Skeletal muscle cell (primary cell): ENCODE measurements around the gene TBC1D17.
"Not testable (repeated sequence)": the region's sequence is repeated elsewhere in the genome, so short reads cannot be mapped to it uniquely, and the experiment has no call there.

Experiments used
- DNase-seq: peaks from one replicate; pipeline ENCODE4 v3.0.0-alpha.2; 2010; ENCODE audit warnings: low read depth
- H3K4me3 ChIP-seq: 2 replicates; pipeline ENCODE4 v1.5.1; 2011; ENCODE audit warnings: low read depth, mild to moderate bottlenecking, control low read depth, low read length, moderate library complexity

The TBC1D17 gene

DNA sequence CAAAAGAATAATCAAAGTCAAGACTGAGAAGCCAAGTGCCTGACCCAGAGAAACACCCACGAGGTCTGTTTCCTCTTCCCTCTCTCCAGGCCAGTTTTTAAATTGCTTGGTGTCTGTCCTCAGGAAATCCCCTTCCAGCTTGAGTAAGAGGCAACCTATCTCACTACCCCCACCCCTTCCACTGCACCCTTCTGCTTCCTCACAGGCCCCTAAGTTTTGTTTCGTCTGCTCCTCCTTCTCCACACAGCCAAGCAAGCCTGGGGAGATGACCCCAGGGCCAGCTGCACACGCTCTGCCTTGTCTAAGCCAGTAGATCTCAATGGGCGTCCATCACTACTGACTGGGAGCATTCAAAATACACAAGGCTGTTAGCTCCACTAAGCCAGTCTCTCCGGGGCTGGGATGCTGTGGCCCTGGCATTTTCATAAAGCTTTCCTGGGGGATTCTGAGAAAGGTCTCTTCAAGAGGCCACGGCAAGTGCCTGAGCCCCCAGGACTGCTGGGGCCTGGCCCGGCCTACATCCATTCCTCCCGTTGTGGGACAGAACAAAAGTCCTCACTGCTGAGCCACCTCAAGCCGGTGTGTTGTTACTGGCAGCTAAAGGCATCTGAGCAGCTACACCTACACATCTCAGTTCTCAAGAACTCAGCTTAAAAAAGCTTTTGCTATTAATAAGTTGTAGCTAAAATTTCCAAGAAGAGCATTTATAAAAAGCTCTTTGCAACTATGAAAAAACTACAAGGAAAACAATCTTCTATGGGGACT, 34.1 kb downstream of the TBC1D17 start:
- no peak for DNase-seq
- no peak overlapping the region for H3K4me3 ChIP-seq

DNA sequence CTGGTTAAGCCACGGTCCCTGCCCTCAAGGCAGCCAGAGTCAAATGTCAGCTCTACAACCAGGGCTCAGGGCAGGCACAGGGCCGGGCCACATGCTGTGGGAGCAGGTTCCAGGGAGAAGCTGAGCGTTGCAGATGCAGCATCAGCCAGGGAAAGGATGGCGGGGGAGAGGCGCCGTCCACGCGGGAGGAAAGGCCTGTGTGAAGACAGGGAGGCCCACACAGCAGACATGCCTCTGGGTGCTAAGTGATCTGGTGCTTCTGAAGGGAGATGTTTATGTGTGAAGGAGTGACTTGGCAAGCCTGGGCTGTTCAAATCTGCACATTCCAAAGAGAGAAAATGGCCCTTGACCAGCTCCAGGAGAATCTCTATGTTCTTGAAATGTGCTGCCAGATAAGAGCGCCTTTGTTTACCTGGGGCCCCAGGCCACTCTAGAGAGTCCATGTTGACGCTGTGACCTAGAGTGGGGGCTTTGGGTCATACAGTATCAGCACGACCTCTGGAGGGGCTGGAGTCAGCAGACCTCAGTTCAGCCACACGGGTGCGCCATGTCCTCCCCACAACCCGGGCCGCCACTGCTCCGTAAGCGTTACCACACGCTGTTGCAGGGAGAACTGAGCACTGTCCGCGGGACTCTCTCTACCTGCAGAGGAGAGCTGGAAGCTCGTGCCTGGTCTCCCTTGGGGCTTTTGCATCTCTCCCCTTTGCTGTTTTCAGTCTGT, 35.6 kb downstream of the TBC1D17 start:
- DNase-seq, result no peak
- H3K4me3 ChIP-seq, result no peak overlapping the region

DNA sequence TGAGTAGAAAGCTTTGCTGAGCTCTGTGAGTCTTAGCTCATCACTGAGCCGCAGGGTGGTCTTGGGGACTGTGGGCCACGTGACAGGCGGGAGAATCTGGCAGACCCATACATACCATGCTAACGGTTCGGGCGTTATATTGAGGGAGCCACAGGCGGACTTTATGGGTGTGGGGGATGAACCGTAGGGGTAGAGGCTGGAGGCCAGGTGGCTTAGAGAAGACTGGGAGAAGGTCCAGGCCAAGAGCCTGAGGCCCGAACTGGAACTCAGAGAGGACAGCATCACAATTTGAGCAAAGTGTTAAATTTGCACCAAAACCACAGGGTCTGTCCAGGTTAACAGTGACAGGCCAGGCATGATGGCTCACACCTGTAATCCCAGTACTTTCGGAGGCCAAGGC, 36.2 kb downstream of the TBC1D17 start:
- DNase-seq, result no peak
- H3K4me3 ChIP-seq, result no peak overlapping the region

DNA sequence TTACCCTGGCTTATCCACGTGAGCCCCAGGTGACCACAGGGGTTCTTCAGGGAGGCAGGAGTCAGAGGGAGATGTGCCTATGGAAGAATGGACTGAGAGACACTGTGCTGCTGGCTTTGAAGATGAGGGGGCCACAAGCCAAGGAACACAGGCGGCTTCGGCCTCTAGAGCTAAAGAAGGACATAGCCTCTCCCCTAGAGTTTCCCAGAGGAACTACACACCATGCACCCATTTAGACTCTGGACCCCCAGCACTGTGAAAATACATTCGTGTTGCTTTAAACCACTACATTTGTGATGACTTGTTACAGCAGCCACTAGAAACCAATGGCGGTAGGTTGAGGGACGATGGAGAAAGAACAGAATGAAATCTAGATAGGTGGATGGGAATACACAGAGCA, 37.8 kb downstream of the TBC1D17 start:
- no peak for DNase-seq

DNA sequence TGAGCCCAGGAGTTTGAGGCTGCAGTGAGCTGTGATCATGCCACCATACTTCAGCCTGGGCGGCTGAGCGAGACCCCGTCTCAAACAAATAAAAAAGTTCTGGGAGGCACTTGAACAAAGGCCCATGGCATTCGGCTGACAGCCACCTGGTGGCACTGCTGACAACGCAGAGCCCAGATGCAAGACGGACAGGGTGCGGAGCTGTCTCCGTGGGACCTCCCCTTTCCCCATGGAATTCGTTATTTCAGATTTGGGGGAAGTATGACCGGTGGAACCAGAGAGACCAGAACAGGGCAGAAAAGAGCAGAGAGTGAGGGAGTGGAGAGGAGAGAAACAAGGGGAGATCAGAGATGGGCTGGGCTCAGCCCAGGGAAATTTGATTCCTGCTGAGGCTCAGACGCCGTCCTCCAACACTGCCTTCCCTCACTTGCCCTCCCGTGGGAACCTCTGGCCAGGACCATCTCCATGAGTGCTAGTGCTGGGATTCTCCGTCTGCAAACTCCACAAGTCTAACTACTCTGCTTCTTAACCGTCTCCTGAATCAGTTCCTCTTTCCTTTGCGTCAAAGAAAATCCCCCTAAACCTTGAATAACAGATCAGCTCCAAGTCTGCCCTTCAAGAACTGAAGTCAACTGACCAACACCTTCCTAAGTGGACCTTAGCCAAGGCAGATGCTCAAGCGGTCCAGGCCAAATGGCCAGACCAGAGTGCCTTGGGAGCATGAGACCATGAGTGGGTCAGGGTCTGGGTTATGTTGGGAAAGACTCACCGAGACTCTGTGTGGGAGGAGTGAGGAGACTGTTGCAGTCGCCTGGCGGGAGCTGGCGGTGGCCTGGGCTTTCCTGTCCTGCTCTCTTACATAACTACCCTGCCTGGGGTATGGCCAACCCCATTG, 39.6 kb downstream of the TBC1D17 start:
- no peak for DNase-seq
- H3K4me3 ChIP-seq, result no peak overlapping the region

More for the DNA sequence above, 37.8 kb downstream of the TBC1D17 start:
- H3K4me3 ChIP-seq, result no peak overlapping the region

DNA sequence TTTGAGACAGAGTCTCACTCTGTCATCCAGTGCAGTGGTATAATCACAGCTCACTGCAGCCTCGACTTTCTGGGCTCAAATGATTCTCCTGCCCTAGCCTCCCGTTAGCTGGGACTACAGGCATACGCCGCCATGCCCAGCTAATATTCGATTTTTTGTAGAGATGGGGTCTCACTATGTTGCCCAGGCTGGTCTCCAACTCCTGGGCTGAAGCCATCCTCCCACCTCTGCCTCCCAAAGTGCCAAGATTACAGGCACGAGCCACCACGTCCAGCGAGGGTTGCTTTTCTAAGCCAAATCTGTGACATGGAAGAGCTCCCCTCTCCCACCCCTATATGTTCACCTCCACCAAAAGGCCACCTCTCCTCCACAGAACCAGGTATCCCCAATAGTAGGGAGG, 40.6 kb downstream of the TBC1D17 start:
- no peak overlapping the region for H3K4me3 ChIP-seq
- DNase-seq, result no peak

DNA sequence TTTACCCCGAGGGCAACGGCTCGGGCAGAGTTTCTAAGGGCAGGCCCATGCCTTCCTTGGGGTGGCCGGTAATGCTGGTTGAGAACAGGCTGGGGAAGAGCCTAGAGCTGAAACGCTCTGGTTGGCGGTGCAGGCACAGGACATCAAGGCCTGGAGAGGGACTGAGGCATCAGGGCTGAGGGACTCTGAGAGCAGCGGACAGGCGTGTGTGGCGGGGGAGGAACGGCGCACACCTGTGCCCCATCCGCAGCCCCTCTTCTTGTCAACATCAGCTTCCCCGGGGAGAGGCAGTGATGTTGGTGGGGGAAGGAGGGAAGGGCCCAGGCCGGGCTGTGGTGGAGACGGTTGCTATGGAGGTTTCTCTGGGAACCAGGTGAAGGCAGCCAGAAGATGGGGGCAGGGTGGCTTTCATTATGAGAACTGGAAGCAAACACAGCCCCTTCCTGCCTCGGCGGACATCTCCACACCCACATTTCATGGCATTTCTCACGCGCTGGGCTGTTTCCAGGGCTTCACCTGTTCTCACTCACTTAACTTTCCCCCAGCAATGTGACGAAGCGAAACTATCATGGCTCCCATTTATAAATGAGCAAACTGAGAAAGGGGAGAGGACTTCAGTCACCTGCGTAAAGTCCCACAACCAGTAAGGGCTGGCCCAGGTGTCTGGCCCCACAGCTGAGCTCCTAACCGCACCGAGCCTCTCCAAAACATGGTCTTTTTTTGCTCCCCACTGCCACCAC, 43.3 kb downstream of the TBC1D17 start:
- no peak overlapping the region for H3K4me3 ChIP-seq
- DNase-seq, result no peak

DNA sequence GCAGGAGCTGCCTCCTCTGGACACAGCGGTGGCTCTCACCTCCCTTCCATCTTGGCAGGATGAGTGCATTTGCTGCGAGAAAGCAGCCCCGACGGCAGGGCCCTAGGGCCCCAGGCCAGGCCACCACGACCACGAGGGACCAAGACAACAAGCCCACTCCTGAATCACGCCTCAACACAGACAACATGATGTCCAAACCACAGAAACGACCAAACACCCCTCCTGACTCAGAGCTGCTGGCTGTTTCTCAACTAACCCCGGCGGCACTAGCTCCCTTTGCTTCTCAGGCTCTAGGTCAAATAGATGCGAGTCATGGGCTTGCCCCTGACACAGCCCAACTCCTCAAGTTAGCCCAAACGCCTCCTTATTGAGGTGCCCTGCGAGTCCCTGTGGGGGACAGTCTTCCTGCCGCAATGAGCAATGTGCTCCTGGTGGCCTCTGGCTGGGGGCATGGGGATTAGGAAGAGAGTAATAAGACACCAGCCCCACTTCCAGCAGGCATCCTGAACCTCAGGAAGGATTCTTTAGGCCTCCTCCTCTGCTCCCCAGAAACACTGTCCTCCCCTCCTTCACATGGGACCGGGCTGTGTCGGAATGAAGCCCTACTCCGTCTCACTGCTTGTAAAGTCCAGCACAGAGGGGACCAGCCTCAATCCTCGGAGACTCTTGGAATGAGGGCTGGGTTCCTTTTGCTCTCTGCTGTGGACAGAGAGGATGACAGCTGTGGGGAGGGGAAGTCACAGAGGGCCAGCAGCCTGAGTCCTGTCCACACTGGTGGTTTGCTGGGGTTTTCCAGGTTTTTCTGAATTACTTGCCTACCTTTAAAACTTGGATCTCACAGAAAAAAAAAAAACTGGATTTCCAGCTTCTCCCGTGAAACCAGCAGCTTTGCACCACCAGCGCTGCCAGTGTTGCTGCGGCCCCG, 44.6 kb downstream of the TBC1D17 start:
- peak; percentile 45 for DNase-seq
- H3K4me3 ChIP-seq, result no peak overlapping the region

DNA sequence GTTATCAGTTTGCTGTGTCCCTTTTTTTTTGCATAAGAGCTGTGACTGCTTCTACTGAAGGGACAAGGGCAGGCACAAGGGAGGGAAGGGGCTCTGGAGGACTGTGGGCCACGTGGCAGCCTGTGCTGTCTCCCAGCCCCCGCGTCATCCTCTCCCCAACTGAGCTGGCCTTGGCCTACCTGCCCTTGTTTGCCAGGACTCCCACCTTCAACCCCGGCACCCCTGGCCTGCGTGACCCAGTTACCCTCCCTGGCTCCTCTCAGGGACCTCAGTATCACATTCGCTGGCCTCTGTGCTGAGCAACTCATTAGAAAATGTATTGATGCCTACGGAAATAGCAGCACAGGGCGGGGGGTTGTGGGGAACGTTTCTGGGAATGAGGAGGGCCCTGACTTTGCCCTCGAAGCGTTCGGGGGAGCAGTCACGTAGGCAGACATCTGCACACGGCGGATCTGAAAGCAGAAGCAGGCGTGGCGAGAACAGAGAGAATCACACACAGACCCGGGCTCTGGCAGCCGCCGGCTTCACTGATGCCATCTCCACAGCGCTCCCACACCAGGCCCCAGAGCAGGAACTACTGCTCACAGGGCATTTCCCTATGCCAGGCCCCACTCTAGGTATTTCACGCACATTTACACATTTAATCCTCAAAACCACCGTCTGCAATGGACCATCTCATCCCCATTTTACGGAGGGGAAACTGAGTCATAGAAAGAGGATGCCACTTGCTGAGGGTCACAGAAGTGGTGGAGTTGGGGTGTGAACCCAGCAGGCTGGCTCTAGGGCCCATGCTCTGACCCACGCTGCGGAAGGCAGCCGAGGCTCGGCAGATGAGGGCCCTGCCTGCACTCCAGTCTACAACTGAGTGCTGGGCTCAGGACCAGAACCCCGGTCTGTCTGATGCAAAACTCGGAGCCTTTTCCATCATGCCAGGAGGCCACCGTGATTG, 45.8 kb downstream of the TBC1D17 start:
- no peak overlapping the region for H3K4me3 ChIP-seq
- DNase-seq, result no peak

DNA sequence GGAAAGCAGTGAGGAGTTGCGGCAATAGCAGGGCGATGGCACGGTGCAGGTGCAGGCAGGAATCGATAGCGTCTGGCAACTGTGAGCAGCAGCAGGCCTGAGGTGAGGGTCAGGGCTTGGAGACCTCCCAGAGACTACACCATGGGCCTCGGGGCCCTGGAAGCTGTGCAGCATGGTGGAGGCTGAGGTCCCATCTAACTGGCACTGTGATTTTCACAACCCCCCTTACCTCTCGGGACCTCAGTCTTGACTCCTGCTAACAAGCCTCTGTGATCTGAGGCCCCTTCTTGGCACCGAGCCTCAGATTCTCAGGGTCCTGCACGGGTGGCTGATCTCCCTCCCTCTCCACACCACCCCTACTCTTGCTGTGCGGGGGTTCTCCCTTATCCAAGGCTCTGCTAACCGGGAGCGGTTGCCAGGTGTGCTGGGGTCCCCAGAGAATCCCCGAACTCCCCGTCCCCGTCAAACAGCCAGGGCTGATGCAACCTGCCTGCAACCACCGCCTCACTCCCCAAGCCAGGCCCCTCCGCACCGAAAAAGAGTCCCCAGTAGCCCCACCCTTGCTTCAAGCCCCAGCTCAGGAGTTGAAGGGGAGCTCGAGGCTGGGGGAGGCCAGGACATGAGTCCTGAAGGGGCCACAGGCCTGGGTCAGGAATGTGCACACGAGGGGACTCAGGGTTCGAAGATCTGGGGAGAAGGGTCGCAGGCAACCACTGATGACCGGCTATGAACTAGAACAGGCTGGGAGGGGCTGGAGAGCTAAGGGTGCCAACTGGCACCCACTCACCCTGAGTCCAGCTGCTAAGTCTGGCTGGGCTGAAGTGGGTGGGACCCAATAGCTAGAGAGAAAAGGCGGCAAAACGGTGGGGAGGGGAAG, 46.7 kb downstream of the TBC1D17 start:
- no peak for DNase-seq
- no peak overlapping the region for H3K4me3 ChIP-seq

DNA sequence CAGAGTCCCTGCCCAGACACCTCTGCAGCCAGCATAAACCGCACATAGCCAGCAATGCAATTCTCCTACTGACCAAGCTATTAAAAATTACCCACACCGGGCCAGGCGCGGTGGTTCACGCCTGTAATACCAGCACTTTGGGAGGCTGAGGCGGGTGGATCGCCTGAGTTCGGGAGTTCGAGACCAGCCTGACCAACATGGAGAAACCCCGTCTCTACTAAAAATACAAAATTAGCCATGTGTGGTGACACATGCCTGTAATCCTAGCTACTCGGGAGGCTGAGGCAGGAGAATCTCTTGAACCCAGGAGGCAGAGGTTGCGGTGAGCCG, 47.3 kb downstream of the TBC1D17 start:
- not testable (repeated sequence) for DNase-seq, H3K4me3 ChIP-seq

DNA sequence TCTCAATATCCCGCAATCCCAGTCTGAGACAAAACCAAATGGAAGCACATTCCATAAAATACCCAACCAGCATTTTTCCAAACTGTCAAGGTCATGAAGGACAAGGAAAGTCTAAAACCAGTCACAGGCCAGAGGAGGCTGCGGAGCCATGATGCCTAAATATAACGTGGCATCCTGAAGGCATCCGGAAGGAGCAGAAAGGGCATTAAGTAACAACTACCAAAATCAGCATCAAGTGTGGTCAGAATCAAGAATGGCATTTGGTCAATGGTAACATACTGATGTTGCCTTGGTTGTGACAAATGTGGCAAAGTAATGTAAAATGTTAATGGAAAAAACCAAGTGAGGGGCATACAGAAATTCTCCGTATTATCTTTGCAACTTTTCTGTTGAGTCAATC, 48.0 kb downstream of the TBC1D17 start:
- no peak overlapping the region for H3K4me3 ChIP-seq
- no peak for DNase-seq

DNA sequence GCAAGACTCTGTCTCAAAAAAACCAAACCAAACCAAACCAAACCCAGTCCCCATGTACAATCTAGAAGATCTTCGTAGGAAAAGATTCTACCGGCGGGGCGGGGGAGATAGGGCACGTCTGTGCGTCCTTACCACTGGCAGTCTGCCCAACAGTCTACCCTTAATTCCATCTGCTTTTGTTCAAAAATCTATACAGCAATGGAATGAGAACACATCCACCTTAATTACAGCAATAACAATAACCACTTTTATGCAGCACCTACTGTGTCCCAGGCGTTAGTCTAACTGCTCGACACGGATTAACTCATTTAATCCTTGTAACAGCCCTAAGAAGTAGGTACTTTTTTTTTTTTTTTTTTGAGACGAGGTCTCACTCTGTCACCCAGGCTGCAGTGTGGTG, 49.0 kb downstream of the TBC1D17 start:
- DNase-seq, result no peak

DNA sequence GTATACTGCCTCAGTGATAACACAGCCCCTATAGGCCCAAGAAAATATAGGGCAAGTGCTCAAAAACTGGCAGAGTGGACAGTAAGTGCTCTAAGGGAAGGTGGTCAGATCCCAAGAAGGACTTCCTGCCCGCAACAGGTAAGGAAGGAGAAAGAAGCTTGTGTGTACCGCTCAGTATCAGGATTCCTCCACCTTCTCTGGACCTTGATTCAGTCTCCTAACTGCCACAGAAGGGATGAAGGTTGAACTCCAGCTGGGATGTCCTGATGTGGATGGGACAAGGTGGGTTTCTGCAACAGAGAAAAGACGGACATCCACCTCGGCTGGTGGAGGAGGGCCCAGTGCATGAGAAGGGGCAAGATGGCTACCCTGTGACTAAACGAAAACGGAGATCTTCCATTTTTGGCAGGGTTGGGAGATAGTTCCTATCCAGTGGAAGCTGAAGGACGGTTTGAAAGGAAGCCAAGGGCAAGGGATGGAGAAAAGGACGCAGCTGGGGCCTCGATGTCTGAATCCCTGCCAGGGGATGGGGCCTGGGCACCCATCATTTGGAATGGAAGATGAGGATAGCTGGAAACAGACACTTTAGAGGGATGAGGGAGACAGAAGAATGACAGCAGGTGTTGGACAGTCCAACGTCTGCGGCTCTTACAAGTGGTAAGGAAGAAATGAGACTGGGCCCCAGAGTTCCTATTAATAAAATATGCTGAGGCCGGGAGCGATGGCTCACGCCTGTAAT, 50.2 kb downstream of the TBC1D17 start:
- H3K4me3 ChIP-seq, result peak overlapping the region; percentile 90

More for the DNA sequence above, 49.0 kb downstream of the TBC1D17 start:
- H3K4me3 ChIP-seq, result no peak overlapping the region

DNA sequence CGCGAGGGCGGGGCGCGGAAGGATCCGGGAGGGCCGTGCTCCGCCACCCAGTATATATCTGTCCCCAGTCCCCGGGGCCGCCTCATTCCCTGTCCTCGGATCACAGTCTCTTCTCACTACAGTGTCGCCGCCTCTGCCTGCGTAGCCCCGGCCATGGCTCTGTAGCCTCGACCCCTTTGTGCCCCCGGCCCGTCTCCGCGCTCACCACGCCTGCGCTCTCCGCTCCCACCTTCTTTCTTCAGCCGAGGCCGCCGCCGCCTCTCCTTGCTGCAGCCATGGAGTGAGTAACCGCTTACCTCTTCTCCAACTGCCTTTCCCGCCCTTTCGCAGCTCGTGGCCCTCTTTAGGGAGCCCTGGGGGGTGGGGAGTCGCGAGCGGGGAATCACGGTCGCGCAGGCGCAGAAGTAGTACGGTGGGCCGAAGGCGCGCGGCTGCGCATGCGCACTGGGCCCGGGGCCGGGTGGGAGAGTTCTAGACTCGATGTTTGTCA, 51.7 kb downstream of the TBC1D17 start, which contains the start of the genes ATF5 and NUP62:
TSS of gene ATF5 (plus strand) at position 85 of the 490 bp plus-strand sequence. CDS start 1,646 bp downstream, outside the sequence.
TSS of gene NUP62 (minus strand) at position 384 of the 490 bp plus-strand sequence. CDS start 19,697 bp downstream, outside the sequence.
- no peak for DNase-seq
- H3K4me3 ChIP-seq, result peak within 1 kb of the TSS; percentile 90

More for the DNA sequence above, 50.2 kb downstream of the TBC1D17 start:
- no peak for DNase-seq
